ENCODE data around the gene GPRC5B. TPM values are rescaled to one million over a fixed set of nuclear protein-coding genes. Genes with fewer than 3 reads are reported as not detected.

The GPRC5B gene
- total RNA-seq, 1 donor from 2014 or later, result 0.46 TPM

- H3K9me3 Mint-ChIP-seq (ENCODE audit: unreplicated experiment), result no peaks in the 10 kb centered on the region
- H3K27me3 Mint-ChIP-seq (ENCODE audit: unreplicated experiment), result no peaks in the 10 kb centered on the region
Observed at GRCh38 chr16:19848756-19849155, 35.9 kb downstream of the GPRC5B start.

DNA sequence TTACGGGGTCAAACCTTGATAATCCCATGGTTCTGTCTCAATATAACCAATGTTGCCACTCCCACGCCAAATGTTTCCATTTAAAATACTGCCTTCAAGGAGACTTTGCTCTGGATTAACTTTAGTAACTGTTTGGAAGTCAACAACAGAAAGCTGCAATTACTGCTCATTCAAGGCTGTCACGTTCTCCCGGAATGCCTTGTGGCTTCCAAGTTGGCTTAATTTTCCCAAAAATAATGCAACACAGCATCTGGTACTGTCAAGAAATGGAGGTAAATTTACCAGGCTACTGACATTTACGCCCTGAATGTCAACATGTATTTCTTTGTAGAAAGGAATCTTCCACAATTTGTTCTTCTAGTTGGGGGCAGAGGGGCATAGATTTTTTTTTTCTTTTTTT lies 38.2 kb downstream of the GPRC5B start:
- no peak overlapping the region for H3K27ac Mint-ChIP-seq (ENCODE audit: unreplicated experiment)
- H3K36me3 Mint-ChIP-seq (ENCODE audit: unreplicated experiment), result no peaks in the 10 kb centered on the region
- H3K4me3 Mint-ChIP-seq (ENCODE audit: unreplicated experiment), result no peak overlapping the region
- no peaks in the 10 kb centered on the region for H3K27me3 Mint-ChIP-seq (ENCODE audit: unreplicated experiment)
- H3K9me3 Mint-ChIP-seq (ENCODE audit: unreplicated experiment), result no peaks in the 10 kb centered on the region
- DNase-seq (ENCODE audit: extremely low spot score, unreplicated experiment), result no peak
- TF ChIP-seq CTCF (IDR thresholded peaks at IDR 0.05), result no peak
- H3K4me1 Mint-ChIP-seq (ENCODE audit: unreplicated experiment), result no peaks in the 10 kb centered on the region

More at GRCh38 chr16:19848756-19849155, 35.9 kb downstream of the GPRC5B start:
- no peak for TF ChIP-seq CTCF (IDR thresholded peaks at IDR 0.05)
- H3K4me3 Mint-ChIP-seq (ENCODE audit: unreplicated experiment), result no peak overlapping the region
- H3K36me3 Mint-ChIP-seq (ENCODE audit: unreplicated experiment), result no peaks in the 10 kb centered on the region
- DNase-seq (ENCODE audit: extremely low spot score, unreplicated experiment), result no peak
- no peaks in the 10 kb centered on the region for H3K4me1 Mint-ChIP-seq (ENCODE audit: unreplicated experiment)
- H3K27ac Mint-ChIP-seq (ENCODE audit: unreplicated experiment), result no peak overlapping the region

GRCh38 chr16:19844945-19845641 lies 39.6 kb downstream of the GPRC5B start:
- Mint-ChIP-seq H3K9me3 (ENCODE audit: unreplicated experiment) (no peaks in the 10 kb centered on the region), H3K4me3 (ENCODE audit: unreplicated experiment) (no peak overlapping the region), H3K27me3 (ENCODE audit: unreplicated experiment) (no peaks in the 10 kb centered on the region), H3K4me1 (ENCODE audit: unreplicated experiment) (no peaks in the 10 kb centered on the region), H3K27ac (ENCODE audit: unreplicated experiment) (no peak overlapping the region), H3K36me3 (ENCODE audit: unreplicated experiment) (no peaks in the 10 kb centered on the region)
- no peak for TF ChIP-seq CTCF (IDR thresholded peaks at IDR 0.05)
- DNase-seq (ENCODE audit: extremely low spot score, unreplicated experiment), result no peak

DNA sequence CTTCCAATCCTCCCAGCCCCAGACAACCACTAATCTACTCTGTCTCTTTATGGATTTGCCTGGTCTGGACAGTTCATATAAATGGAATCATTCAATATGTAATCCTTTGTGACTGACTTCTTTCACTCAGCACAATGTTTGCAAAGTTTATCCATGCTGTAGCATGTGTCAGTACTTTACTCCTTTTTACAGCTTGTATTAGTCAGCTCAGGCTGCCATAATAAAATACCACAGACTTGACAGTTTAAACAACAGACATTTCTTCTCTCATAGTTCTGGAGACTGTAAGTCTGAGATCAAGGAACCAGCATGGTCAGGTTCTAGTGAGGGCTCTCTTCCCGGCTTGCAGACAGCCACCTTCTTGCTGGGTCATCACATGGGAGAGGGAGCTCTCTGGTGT lies 41.3 kb downstream of the GPRC5B start:
- DNase-seq (ENCODE audit: extremely low spot score, unreplicated experiment), result no peak
- Mint-ChIP-seq H3K27ac (ENCODE audit: unreplicated experiment) (no peak overlapping the region), H3K4me1 (ENCODE audit: unreplicated experiment) (no peaks in the 10 kb centered on the region), H3K27me3 (ENCODE audit: unreplicated experiment) (no peaks in the 10 kb centered on the region), H3K9me3 (ENCODE audit: unreplicated experiment) (no peaks in the 10 kb centered on the region), H3K36me3 (ENCODE audit: unreplicated experiment) (no peaks in the 10 kb centered on the region), H3K4me3 (ENCODE audit: unreplicated experiment) (no peak overlapping the region)
- no peak for TF ChIP-seq CTCF (IDR thresholded peaks at IDR 0.05)

DNA sequence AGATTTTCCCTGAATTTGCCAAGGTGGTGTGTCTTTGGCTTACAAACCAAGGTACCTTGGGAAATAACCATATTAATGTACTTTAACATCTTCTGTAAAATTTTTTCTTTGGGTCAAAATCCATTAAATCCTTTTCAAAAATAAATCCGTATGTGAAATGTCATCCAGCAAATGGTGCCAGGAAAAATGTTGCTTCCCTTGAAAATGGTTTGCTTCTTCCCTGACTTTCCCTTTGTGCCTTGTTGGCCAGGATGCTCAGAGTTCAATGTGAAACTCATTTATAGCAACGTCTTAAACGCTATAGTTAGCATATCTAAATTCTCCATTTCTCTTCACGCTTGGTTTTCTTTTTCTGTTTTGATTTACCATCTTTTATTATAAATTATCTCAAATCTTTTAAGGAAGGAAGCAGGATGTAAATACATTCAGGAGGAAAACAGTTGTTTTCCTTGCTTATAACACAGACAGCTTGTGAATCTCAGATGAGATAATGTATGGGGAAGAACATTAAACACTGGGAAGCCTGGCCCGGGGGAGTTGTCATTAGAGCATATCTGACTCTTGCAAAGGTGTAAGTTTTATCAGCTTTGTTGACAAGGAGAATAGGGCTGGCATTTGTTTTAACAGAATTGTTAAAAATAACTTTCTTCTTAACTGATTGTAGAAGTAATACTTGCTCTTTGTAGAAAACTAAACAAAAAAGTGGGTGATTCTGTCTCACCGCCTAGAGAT lies 42.1 kb downstream of the GPRC5B start:
- no peaks in the 10 kb centered on the region for H3K4me1 Mint-ChIP-seq (ENCODE audit: unreplicated experiment)
- no peak overlapping the region for H3K27ac Mint-ChIP-seq (ENCODE audit: unreplicated experiment)
- H3K9me3 Mint-ChIP-seq (ENCODE audit: unreplicated experiment), result no peaks in the 10 kb centered on the region
- TF ChIP-seq CTCF (IDR thresholded peaks at IDR 0.05), result no peak
- DNase-seq (ENCODE audit: extremely low spot score, unreplicated experiment), result no peak
- H3K27me3 Mint-ChIP-seq (ENCODE audit: unreplicated experiment), result no peaks in the 10 kb centered on the region
- no peak overlapping the region for H3K4me3 Mint-ChIP-seq (ENCODE audit: unreplicated experiment)
- no peaks in the 10 kb centered on the region for H3K36me3 Mint-ChIP-seq (ENCODE audit: unreplicated experiment)
